K562 (cell line): ENCODE results near the gene DIP2A.

Experiments used
- CC2D1A ChIP-seq: fragments of 450-650 bp; IDR thresholded peaks from 2 replicates; pipeline ENCODE4 v1.6.1; 2017; ENCODE audit warnings: mild to moderate bottlenecking
- CTCF ChIP-seq, 3 experiments: IDR thresholded peaks in 2 of 3; conservative IDR thresholded peaks in 1 of 3; 2 replicates each; pipeline ENCODE4 v1.5.1; 2011 to 2012; ENCODE audit warnings: low read length in 3 of 3, mild to moderate bottlenecking in 3 of 3, control low read depth in 2 of 3, improper control_type of control experiment in 1 of 3, inconsistent platforms in 1 of 3, low read depth in 1 of 3, mixed read lengths in 1 of 3, moderate library complexity in 1 of 3; ENCODE audit not compliant: insufficient read depth in 2 of 3
- EGR1 ChIP-seq: fragments of 450-650 bp; conservative IDR thresholded peaks from 2 replicates; pipeline ENCODE4 v1.6.1; 2017; ENCODE audit warnings: mild to moderate bottlenecking
- EZH2 ChIP-seq: IDR thresholded peaks from 2 replicates; pipeline ENCODE4 v1.6.1; 2012; ENCODE audit warnings: low read depth, mild to moderate bottlenecking, inconsistent platforms, low read length, borderline replicate concordance
- JUN ChIP-seq, 2 experiments: sonication (generic) in 1 of 2; formaldehyde crosslinking in 1 of 2; IDR thresholded peaks; 2 replicates each; pipeline versions ENCODE4 v1.6.1 to v1.8.0; 2012 to 2022; ENCODE audit warnings: borderline replicate concordance in 2 of 2, mild to moderate bottlenecking in 2 of 2, improper control_type of control experiment in 1 of 2, low read depth in 1 of 2, low read length in 1 of 2, missing genetic modification reagents in 1 of 2
- JUND ChIP-seq, 2 experiments: IDR thresholded peaks; 2 replicates in 1 of 2; 3 replicates in 1 of 2; pipeline ENCODE4 v1.6.1; 2011; ENCODE audit warnings: borderline replicate concordance in 2 of 2, low read depth in 2 of 2, low read length in 2 of 2, improper control_type of control experiment in 1 of 2, missing biosample characterization in 1 of 2, missing genetic modification characterization in 1 of 2, missing genetic modification reagents in 1 of 2
- POLR2A ChIP-seq: fragments of 450-650 bp; conservative IDR thresholded peaks from 2 replicates; pipeline ENCODE4 v1.6.1; 2016
- POLR2AphosphoS5 ChIP-seq: IDR thresholded peaks from 2 replicates; pipeline ENCODE4 v1.6.1; 2011; ENCODE audit warnings: mild to moderate bottlenecking, low read depth, low read length, moderate library complexity; ENCODE audit not compliant: control insufficient read depth, insufficient read depth
- RBM34 ChIP-seq: fragments of 200-400 bp; formaldehyde crosslinking; IDR thresholded peaks from 2 replicates; pipeline ENCODE4 v1.6.1; 2018; ENCODE audit warnings: low read length, borderline replicate concordance; ENCODE audit not compliant: insufficient read depth
- USF2 ChIP-seq: sonication (generic); formaldehyde crosslinking; IDR thresholded peaks from 2 replicates; pipeline ENCODE4 v1.5.0; 2020; ENCODE audit warnings: missing genetic modification reagents
- ZNF263 ChIP-seq: sonication (generic); formaldehyde crosslinking; IDR thresholded peaks from 2 replicates; pipeline ENCODE4 v1.8.0; 2022; ENCODE audit warnings: mild to moderate bottlenecking, missing genetic modification reagents, borderline replicate concordance

DNA sequence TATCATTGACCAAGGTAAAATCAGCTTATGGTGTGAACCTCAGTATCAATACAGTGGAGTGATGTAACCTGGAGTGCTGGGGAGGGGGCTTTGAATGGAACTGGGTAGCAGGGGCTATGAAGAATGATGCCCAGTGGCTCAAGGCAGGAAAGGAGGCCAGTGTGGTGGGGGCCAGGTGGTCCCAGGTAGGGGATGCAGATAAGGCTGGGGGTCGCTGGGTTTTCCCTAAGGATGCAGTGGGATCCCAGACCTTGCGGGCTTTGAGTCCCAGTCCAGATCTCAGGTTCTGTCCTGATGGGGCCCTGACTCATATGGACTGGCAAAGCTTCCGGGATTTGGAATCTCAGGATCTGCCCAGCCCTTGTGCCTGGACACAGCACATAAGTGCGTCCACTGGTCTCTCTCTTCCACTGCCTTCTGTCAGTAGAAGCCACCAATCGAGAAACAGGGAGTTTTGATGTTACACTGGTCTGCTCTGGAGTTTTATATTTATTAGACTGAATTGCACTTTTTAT lies 94.2 kb downstream of the DIP2A start:
- no peak for TF ChIP-seq EZH2
- TF ChIP-seq CTCF (IDR thresholded peaks at IDR 0.05 in 2 of 3, conservative IDR thresholded peaks at IDR 0.05 in 1 of 3; ENCODE audit: insufficient read depth in 2 of 3, low read depth in 1 of 3, low read length in 3 of 3), result no peak
- no peak for TF ChIP-seq JUN (IDR thresholded peaks at IDR 0.05; ENCODE audit: borderline replicate concordance, low read depth, low read length)
- TF ChIP-seq JUN (CRISPR knock-in tag; IDR thresholded peaks at IDR 0.05; ENCODE audit: borderline replicate concordance), result no peak
- no peak for TF ChIP-seq RBM34
- TF ChIP-seq EGR1, result no peak
- no peak for TF ChIP-seq POLR2A
- no peak for TF ChIP-seq JUND (IDR thresholded peaks at IDR 0.05; ENCODE audit: borderline replicate concordance, low read depth, low read length)
- TF ChIP-seq JUND (tag; IDR thresholded peaks at IDR 0.05; ENCODE audit: borderline replicate concordance, low read depth, low read length), result no peak
- TF ChIP-seq POLR2AphosphoS5, result no peak
- TF ChIP-seq CC2D1A, result no peak
- TF ChIP-seq ZNF263, result no peak
- no peak for TF ChIP-seq USF2 (CRISPR knock-in tag)
